ENCODE results near the gene TENM3. TPM values are rescaled to one million over a fixed set of nuclear protein-coding genes. Genes with fewer than 3 reads are reported as not detected.
A peak's percentile ranks its signal among the peaks of the same experiment; 100 is the strongest.

The TENM3 gene
- total and polyA plus RNA-seq, 2 donors from 2014 or later: 0.58 to 6.8 TPM

DNA sequence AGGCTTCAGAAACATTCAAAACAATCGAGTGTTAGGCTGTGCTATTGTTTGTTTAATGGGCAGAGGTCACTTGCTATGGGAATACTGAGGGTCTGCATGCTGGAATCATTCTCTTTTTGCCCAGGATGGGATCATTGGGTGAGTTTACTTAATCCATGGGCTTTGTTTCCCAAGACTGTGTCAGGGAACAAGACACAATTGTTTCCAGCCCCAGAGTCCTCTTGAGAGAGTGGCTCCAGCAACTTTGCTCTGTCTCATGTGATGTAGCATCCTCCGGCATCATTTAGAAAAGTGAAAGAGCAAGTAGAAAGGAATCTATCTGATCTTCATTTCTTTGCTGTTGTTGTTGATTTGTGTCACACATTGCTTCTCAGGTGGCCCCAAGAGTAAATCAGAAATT, 1.8 kb downstream of the TENM3 start:
- intact Hi-C loops (cut with DNase I): no loop called here
- TF ChIP-seq, protein P1, sequence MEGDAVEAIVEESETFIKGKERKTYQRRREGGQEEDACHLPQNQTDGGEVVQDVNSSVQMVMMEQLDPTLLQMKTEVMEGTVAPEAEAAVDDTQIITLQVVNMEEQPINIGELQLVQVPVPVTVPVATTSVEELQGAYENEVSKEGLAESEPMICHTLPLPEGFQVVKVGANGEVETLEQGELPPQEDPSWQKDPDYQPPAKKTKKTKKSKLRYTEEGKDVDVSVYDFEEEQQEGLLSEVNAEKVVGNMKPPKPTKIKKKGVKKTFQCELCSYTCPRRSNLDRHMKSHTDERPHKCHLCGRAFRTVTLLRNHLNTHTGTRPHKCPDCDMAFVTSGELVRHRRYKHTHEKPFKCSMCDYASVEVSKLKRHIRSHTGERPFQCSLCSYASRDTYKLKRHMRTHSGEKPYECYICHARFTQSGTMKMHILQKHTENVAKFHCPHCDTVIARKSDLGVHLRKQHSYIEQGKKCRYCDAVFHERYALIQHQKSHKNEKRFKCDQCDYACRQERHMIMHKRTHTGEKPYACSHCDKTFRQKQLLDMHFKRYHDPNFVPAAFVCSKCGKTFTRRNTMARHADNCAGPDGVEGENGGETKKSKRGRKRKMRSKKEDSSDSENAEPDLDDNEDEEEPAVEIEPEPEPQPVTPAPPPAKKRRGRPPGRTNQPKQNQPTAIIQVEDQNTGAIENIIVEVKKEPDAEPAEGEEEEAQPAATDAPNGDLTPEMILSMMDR (IDR thresholded peaks at IDR 0.05; ENCODE audit: borderline replicate concordance, extremely low read depth, insufficient read depth): no peak
- FAIRE-seq: no peak

GRCh38 chr4:182245541-182246215, 2.5 kb downstream of the TENM3 start:
- Histone ChIP-seq H3K27ac (ENCODE audit: low read depth in 2 of 2, low read length in 2 of 2) (no peak overlapping the region), H3K27me3 (ENCODE audit: control insufficient read depth, insufficient read depth, low read length) (no peaks in the 10 kb centered on the region), H3K4me1 (ENCODE audit: control insufficient read depth in 2 of 3, insufficient read depth in 2 of 3, low read depth in 1 of 3, low read length in 3 of 3) (no peaks in the 10 kb centered on the region), H3K36me3 (ENCODE audit: control insufficient read depth in 2 of 3, insufficient read depth in 3 of 3, low read length in 3 of 3) (no peaks in the 10 kb centered on the region), H3K9me3 (ENCODE audit: control insufficient read depth in 2 of 3, insufficient read depth in 1 of 3, low read length in 3 of 3) (no peaks in the 10 kb centered on the region), H3K9ac (ENCODE audit: low read length in 3 of 3) (no peak overlapping the region), H3K4me3 (ENCODE audit: low read length in 3 of 3) (no peak overlapping the region)
- TF ChIP-seq, protein P1 (IDR thresholded peaks at IDR 0.05; ENCODE audit: borderline replicate concordance, extremely low read depth, insufficient read depth): no peak
- intact Hi-C loops (cut with DNase I): no loop called here
- FAIRE-seq: no peak
- no peak for DNase-seq

More for the DNA sequence above, 1.8 kb downstream of the TENM3 start:
- no peaks in the 10 kb centered on the region for H3K4me1 ChIP-seq (ENCODE audit: control insufficient read depth in 2 of 3, insufficient read depth in 2 of 3, low read depth in 1 of 3, low read length in 3 of 3)
- H3K27me3 ChIP-seq (ENCODE audit: control insufficient read depth, insufficient read depth, low read length): no peaks in the 10 kb centered on the region
- no peak overlapping the region for H3K4me3 ChIP-seq (ENCODE audit: low read length in 3 of 3)
- no peak overlapping the region for H3K27ac ChIP-seq (ENCODE audit: low read depth in 2 of 2, low read length in 2 of 2)
- no peak for DNase-seq
- H3K36me3 ChIP-seq (ENCODE audit: control insufficient read depth in 2 of 3, insufficient read depth in 3 of 3, low read length in 3 of 3): no peaks in the 10 kb centered on the region
- no peak overlapping the region for H3K9ac ChIP-seq (ENCODE audit: low read length in 3 of 3)
- H3K9me3 ChIP-seq (ENCODE audit: control insufficient read depth in 2 of 3, insufficient read depth in 1 of 3, low read length in 3 of 3): no peaks in the 10 kb centered on the region

DNA sequence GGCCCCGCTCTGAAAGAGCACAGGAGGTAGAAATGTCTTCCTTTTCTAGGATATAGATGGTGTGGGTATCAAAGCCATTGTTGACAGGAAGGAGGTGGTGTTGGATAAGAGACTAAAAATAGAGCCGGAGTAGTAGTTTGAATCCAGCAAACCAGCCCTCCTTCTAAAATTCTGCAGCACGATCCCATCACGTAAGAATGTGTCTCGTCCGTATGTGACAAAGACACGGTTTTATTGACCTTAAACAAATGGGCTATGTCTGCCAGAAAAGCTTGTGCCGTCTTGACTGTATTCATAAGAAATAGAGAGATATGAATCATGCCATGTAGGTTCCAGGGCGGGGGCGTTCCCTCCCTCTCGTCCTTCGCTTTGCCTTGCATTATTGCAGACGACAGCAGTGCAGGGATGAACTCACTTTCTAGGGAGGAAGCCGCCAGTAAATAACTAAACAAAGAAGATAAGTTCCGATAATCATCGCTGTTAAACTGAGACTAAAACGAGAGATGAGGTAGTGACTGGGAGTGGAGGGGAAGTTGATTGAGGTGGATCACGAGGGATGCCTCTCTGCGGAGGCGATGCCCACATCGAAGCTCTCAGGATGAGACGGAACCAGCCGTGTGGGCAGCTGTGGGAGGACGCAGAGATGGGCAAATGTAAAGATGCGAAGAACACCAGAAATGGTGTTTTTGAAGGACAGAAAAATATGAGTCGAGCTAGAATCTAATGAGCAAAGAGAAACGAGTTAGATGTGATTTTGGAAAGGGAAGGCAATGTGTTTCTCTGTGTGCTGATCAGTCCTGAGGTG, 3.4 kb downstream of the TENM3 start:
- Histone ChIP-seq H3K9ac (ENCODE audit: low read length in 3 of 3) (no peak overlapping the region), H3K9me3 (ENCODE audit: control insufficient read depth in 2 of 3, insufficient read depth in 1 of 3, low read length in 3 of 3) (no peaks in the 10 kb centered on the region), H3K4me3 (ENCODE audit: low read length in 3 of 3) (no peak overlapping the region), H3K27ac (ENCODE audit: low read depth in 2 of 2, low read length in 2 of 2) (no peak overlapping the region), H3K36me3 (ENCODE audit: control insufficient read depth in 2 of 3, insufficient read depth in 3 of 3, low read length in 3 of 3) (no peaks in the 10 kb centered on the region), H3K4me1 (ENCODE audit: control insufficient read depth in 2 of 3, insufficient read depth in 2 of 3, low read depth in 1 of 3, low read length in 3 of 3) (no peaks in the 10 kb centered on the region), H3K27me3 (ENCODE audit: control insufficient read depth, insufficient read depth, low read length) (no peaks in the 10 kb centered on the region)
- peak in 1 of 5 donors; percentile 23 for DNase-seq
- no peak for FAIRE-seq
- intact Hi-C loops (cut with DNase I): no loop called here
- TF ChIP-seq, protein P1 (IDR thresholded peaks at IDR 0.05; ENCODE audit: borderline replicate concordance, extremely low read depth, insufficient read depth): no peak
